ENCODE results near the gene MLXIPL.
A peak's percentile ranks its signal among the peaks of the same experiment; 100 is the strongest.
"Not testable (repeated sequence)": the region's sequence is repeated elsewhere in the genome, so short reads cannot be mapped to it uniquely, and the experiment has no call there.

Gene MLXIPL

GRCh38 chr7:73623798-73624668 is at the start of gene MLXIPL:
TSS of gene MLXIPL (minus strand) at chr7:73624522. CDS start at chr7:73624492, 30 bp downstream.
- DNase-seq (ENCODE audit: low spot score), result peak; percentile 87

DNA sequence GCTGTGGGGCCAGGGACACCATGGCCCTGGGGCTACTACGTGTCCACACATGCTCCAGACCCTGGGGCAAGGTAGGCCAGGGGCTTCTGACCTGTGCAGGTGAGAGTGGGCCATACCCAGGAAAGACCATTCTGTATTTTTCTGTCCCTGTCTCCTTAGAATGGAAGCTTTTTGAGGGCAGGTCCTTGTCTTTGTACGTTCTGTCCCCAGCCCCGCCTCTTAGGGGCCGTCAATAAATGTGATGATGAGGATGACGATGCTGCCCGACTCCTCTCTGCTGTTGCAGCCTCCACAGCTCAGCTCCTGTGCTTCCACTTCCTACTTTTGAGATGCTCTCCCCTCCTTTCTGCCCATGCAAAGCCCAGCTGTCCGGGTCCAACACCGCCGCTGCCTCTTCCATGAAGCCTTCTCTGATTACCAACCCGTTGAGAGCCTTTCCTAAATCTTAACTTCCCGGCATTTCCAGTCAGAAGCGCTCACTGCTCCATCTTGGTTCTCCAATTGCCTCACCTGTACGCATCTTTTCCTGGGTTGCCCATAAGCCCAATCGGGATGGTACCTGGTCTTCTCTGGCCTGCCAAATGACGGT is 47.6 kb upstream of the MLXIPL start:
- DNase-seq (ENCODE audit: low spot score), result no peak

GRCh38 chr7:73671322-73671661 is 47.0 kb upstream of the MLXIPL start:
- no peak for DNase-seq (ENCODE audit: low spot score)

GRCh38 chr7:73669858-73670385 is 45.6 kb upstream of the MLXIPL start:
- DNase-seq (ENCODE audit: low spot score), result no peak

- no peak for DNase-seq (ENCODE audit: low spot score)
Measured at GRCh38 chr7:73669288-73669701, 45.0 kb upstream of the MLXIPL start.

DNA sequence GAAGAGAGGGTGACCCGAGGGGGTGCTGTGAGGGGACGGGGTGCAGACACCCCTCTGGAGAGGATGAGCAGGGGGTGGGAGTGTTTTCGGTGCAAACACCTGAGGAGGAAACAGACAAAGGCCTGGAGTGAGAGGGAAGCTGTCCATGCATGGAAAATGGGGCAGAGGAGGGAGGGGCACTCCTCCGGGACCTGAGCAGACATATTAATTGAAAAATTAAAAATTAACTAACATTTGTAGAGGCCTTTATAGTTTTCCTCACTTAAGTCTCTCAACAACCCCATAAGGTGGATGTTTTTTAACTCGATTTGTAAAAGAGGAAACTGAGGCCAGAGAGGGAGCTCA is 44.5 kb upstream of the MLXIPL start:
- no peak for DNase-seq (ENCODE audit: low spot score)

GRCh38 chr7:73668103-73668885 is 44.0 kb upstream of the MLXIPL start:
- DNase-seq (ENCODE audit: low spot score), result peak; percentile 38

- peak; percentile 81 for DNase-seq (ENCODE audit: low spot score)
Measured at GRCh38 chr7:73667344-73668102, 43.2 kb upstream of the MLXIPL start, which contains the start of gene VPS37D. TSS of gene VPS37D (plus strand) at chr7:73667831. CDS start at chr7:73667959, 128 bp downstream.

- DNase-seq (ENCODE audit: low spot score), result no peak
Measured at GRCh38 chr7:73663033-73663432, 38.7 kb upstream of the MLXIPL start.

- DNase-seq (ENCODE audit: low spot score), result not testable (repeated sequence)
Measured at GRCh38 chr7:73660594-73660993, 36.3 kb upstream of the MLXIPL start.

DNA sequence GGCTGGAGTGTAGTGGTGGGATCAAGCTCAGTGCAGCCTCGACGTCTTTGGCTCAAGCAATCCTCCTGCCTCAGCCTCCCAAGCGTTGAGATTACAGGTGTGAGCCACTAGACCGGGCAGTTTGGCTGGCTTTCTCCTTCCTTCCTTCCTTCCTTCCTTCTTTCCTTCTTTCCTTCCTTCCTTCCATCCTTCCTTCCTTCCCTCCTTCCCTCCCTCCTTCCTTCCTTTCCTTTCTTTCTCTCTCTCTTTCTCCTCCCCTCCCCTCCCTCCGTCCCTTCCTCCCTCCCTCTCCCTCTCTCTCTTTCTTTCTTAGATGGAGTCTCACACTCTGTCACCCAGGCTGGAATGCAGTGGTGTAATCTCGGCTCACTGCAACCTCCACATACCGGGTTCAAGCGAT is 35.7 kb upstream of the MLXIPL start:
- DNase-seq (ENCODE audit: low spot score), result no peak

DNA sequence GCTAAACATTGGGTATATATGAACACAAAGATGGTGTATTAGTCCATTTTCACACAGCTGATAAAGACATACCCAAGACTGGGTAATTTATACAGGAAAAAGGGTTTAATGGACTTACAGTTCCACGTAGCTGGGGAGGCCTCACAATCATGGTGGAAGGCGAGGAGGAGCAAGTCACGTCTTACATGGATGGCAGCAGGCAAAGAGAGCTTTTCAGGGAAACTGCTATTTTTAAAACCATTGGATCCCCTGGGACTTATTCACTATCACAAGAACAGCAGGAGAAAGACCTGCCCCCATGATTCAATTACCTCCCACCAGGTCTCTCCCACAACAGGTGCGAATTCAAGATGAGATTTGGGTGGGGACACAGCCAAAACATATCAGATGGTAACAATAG is 31.0 kb upstream of the MLXIPL start:
- not testable (repeated sequence) for DNase-seq (ENCODE audit: low spot score)

DNA sequence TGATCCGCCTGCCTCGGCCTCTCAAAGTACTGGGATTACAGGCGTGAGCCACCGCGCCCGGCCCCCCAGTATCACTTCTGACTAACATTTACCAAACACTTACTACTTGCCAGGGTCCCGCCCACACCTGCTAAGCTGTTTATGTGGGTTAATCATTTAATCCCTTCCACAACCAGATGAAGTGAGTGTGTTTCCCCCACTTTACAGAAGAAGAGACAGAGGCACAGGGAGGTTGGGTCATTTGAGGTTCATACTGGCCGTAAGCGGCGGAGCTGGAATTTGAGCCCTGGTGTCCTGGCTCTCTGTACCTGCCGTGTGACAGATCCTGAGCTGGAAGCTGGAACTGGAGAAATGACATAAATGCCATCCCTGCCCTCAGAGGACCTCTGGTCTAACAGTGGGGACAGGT is 28.2 kb upstream of the MLXIPL start:
- DNase-seq (ENCODE audit: low spot score), result no peak

GRCh38 chr7:73650524-73650923 is 26.2 kb upstream of the MLXIPL start:
- DNase-seq (ENCODE audit: low spot score), result no peak

GRCh38 chr7:73649576-73649975 is 25.3 kb upstream of the MLXIPL start:
- no peak for DNase-seq (ENCODE audit: low spot score)

DNA sequence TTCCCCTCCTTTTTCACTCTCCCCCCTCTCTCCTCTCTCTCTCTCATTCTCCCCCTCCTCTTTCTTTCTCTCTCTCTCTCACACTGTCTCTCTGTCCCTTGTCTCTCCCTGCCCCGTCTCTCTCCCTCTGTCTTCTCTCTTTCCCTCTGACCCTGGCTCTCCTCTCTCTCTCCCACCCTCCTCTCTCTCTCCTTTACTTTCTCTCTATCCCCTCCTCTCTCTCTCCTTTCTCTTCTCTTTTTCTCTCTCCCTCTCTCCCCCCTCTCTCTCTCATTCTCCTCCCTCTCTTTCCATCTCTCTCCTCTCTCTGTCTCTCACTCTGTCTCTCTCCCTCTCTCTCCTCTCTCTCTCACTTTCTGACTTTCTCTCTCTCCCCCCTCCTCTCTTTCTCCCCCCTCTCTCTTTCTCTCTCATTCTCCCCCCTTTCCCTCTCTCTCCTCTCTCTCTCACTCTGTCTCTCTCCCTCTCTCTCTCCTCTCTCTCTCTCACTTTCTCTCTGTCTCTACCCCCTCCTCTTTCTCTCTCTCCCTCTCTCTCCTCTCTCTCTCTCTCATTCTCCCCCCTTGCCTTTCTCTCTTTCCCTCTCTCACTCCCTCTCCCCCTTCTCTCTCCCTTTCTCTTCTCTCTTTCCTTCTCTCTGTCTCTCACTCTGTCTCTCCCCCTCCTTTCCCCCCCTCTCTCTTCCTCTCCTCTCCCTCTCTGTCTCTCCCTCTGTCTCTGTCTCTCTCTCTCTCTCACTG is 24.4 kb upstream of the MLXIPL start:
- no peak for DNase-seq (ENCODE audit: low spot score)

DNA sequence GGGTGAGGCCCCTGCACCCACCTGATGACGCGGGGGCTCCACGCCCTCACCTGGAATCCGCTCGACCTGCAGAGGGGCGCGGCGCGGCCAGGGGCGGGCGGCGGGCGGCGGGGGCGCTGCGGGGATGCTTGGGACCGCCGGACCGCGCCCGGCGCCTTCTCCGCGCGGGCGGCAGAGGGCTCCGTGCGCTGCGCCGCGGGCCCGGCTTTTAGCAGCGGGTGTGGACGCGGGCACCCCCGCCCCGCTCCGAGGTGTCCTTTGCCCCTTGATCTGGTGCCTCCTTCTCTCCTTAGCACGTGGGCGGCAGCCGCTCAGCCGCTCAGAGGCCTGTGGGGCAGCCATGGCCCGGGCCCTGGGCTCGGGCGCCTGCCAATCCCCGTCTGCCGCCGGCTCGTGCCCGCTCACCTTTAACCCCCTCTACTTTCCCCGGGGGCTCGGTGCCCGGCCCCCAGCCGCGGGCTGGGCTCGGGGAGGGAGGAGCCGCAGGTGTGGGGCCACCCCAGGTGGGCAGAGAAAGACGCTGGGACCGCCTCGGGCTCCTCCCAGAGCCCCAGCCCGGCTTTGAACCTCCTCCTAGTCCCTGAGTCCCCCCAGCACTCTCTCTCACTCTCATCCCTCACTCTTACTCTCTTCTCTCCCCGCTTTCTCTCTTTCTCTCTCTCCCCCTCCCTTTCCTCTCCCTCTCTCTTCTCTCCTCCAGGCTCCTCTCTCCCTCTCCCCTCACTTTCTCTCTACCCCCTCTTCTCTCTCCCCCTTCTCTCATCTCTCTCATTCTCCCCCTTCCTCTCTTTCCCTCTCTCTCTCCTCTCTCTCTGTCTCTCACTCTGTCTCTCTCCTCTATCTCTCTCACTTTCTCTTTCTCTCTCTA is 23.6 kb upstream of the MLXIPL start:
- no peak for DNase-seq (ENCODE audit: low spot score)

GRCh38 chr7:73646785-73647724 is 22.7 kb upstream of the MLXIPL start:
- no peak for DNase-seq (ENCODE audit: low spot score)

- DNase-seq (ENCODE audit: low spot score), result no peak
Measured at GRCh38 chr7:73645643-73646174, 21.4 kb upstream of the MLXIPL start.
